ENCODE measurements around the gene IDS. TPM values are rescaled to one million over a fixed set of nuclear protein-coding genes. Genes with fewer than 3 reads are reported as not detected.

The IDS gene
- total RNA-seq, 1 experiment from 2014 or later = 13.3 TPM

DNA sequence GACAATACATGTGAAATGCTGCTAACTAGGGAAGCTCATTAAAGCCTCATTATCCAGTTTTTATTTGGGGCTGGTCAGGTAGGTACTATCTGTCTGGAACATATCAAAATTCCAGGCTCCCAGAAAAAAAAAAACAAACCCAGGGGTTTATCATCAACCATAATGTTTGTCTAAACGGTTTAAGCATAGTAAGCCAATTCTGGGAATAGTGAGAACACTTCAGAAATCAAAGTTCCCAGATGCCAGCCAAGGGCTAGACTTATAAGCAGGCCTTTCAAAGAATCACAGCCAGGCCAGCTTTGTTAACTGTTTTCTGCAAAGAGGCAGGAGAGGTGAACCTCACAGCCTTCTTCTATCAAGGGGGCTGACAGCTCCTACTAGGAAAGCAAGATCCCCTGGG, 8.1 kb downstream of the IDS start:
- ATAC-seq (no peak), DNase-seq (ENCODE audit: low spot score) (no peak)
- ChIA-PET POLR2A (no interaction called here), CTCF (interaction anchor here (1.3 kb wide), 1 partner anchor 15 kb away, joined by 3 read pairs; no protein-coding TSS in a partner anchor)
- peaks cover 7% of the 10 kb centered on the region for H3K36me3 Mint-ChIP-seq
- H3K4me1 Mint-ChIP-seq = no peaks in the 10 kb centered on the region
- TF ChIP-seq ZNF232 (CRISPR knock-in tag; IDR thresholded peaks at IDR 0.05) = no peak
- TF ChIP-seq, protein P1, sequence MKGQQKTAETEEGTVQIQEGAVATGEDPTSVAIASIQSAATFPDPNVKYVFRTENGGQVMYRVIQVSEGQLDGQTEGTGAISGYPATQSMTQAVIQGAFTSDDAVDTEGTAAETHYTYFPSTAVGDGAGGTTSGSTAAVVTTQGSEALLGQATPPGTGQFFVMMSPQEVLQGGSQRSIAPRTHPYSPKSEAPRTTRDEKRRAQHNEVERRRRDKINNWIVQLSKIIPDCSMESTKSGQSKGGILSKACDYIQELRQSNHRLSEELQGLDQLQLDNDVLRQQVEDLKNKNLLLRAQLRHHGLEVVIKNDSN (CRISPR knock-in tag; IDR thresholded peaks at IDR 0.05) = no peak
- TF ChIP-seq, protein P2, sequence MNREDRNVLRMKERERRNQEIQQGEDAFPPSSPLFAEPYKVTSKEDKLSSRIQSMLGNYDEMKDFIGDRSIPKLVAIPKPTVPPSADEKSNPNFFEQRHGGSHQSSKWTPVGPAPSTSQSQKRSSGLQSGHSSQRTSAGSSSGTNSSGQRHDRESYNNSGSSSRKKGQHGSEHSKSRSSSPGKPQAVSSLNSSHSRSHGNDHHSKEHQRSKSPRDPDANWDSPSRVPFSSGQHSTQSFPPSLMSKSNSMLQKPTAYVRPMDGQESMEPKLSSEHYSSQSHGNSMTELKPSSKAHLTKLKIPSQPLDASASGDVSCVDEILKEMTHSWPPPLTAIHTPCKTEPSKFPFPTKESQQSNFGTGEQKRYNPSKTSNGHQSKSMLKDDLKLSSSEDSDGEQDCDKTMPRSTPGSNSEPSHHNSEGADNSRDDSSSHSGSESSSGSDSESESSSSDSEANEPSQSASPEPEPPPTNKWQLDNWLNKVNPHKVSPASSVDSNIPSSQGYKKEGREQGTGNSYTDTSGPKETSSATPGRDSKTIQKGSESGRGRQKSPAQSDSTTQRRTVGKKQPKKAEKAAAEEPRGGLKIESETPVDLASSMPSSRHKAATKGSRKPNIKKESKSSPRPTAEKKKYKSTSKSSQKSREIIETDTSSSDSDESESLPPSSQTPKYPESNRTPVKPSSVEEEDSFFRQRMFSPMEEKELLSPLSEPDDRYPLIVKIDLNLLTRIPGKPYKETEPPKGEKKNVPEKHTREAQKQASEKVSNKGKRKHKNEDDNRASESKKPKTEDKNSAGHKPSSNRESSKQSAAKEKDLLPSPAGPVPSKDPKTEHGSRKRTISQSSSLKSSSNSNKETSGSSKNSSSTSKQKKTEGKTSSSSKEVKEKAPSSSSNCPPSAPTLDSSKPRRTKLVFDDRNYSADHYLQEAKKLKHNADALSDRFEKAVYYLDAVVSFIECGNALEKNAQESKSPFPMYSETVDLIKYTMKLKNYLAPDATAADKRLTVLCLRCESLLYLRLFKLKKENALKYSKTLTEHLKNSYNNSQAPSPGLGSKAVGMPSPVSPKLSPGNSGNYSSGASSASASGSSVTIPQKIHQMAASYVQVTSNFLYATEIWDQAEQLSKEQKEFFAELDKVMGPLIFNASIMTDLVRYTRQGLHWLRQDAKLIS (CRISPR knock-in tag; IDR thresholded peaks at IDR 0.05; ENCODE audit: borderline replicate concordance) = no peak
- TF ChIP-seq, protein P3, sequence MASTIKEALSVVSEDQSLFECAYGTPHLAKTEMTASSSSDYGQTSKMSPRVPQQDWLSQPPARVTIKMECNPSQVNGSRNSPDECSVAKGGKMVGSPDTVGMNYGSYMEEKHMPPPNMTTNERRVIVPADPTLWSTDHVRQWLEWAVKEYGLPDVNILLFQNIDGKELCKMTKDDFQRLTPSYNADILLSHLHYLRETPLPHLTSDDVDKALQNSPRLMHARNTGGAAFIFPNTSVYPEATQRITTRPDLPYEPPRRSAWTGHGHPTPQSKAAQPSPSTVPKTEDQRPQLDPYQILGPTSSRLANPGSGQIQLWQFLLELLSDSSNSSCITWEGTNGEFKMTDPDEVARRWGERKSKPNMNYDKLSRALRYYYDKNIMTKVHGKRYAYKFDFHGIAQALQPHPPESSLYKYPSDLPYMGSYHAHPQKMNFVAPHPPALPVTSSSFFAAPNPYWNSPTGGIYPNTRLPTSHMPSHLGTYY (CRISPR knock-in tag; IDR thresholded peaks at IDR 0.05) = no peak
- TF ChIP-seq, protein P4, sequence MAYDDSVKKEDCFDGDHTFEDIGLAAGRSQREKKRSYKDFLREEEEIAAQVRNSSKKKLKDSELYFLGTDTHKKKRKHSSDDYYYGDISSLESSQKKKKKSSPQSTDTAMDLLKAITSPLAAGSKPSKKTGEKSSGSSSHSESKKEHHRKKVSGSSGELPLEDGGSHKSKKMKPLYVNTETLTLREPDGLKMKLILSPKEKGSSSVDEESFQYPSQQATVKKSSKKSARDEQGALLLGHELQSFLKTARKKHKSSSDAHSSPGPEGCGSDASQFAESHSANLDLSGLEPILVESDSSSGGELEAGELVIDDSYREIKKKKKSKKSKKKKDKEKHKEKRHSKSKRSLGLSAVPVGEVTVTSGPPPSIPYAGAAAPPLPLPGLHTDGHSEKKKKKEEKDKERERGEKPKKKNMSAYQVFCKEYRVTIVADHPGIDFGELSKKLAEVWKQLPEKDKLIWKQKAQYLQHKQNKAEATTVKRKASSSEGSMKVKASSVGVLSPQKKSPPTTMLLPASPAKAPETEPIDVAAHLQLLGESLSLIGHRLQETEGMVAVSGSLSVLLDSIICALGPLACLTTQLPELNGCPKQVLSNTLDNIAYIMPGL (CRISPR knock-in tag; IDR thresholded peaks at IDR 0.05) = no peak
- TF ChIP-seq RELA (CRISPR knock-in tag; IDR thresholded peaks at IDR 0.05; ENCODE audit: borderline replicate concordance) = no peak
- no peak for TF ChIP-seq KAT7 (CRISPR knock-in tag; IDR thresholded peaks at IDR 0.05; ENCODE audit: borderline replicate concordance)
- TF ChIP-seq, protein P5, sequence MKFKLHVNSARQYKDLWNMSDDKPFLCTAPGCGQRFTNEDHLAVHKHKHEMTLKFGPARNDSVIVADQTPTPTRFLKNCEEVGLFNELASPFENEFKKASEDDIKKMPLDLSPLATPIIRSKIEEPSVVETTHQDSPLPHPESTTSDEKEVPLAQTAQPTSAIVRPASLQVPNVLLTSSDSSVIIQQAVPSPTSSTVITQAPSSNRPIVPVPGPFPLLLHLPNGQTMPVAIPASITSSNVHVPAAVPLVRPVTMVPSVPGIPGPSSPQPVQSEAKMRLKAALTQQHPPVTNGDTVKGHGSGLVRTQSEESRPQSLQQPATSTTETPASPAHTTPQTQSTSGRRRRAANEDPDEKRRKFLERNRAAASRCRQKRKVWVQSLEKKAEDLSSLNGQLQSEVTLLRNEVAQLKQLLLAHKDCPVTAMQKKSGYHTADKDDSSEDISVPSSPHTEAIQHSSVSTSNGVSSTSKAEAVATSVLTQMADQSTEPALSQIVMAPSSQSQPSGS (CRISPR knock-in tag; IDR thresholded peaks at IDR 0.05; ENCODE audit: borderline replicate concordance, low read depth) = no peak
- no peaks in the 10 kb centered on the region for H3K27me3 Mint-ChIP-seq (ENCODE audit: low read depth)
- no peak overlapping the region for H3K4me3 Mint-ChIP-seq
- H3K27ac Mint-ChIP-seq = no peak overlapping the region
- no peaks in the 10 kb centered on the region for H3K9me3 Mint-ChIP-seq

DNA sequence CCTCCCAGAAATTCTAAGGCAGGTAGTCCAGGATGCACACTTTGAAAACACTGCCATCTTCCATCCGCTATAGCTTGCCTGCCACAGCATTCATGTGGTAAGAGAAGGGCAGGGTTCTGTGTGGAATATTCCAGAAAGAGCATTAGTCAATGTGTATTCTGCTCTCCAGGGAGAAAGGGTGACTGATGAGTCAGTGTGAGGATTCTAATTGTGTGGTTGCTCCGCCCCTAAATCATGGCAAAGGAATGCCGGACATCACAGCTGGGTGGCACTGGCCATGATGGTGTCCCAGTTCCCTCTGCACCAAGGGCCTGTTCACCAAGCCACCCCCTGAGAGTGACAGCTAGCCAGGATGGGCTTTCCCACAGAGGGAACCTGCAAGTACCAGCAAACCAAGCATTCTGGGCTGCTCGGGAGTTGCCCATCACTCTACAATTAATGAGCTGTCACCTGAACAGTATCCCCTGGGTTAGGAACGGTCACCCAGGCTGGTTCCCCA, 9.5 kb downstream of the IDS start:
- ATAC-seq (no peak), DNase-seq (ENCODE audit: low spot score) (no peak)
- no peaks in the 10 kb centered on the region for H3K4me1 Mint-ChIP-seq
- CTCF ChIA-PET = interaction anchor here (0.8 to 1.3 kb wide), 2 partner anchors 9 to 17 kb away, joined by 3 read pairs; partner anchors contain the start of gene IDS
- H3K9me3 Mint-ChIP-seq = no peaks in the 10 kb centered on the region
- POLR2A ChIA-PET = no interaction called here
- peaks cover 11% of the 10 kb centered on the region for H3K36me3 Mint-ChIP-seq
- H3K27me3 Mint-ChIP-seq (ENCODE audit: low read depth) = no peaks in the 10 kb centered on the region
- H3K4me3 Mint-ChIP-seq = no peak overlapping the region
- H3K27ac Mint-ChIP-seq = no peak overlapping the region
- TF ChIP-seq, protein P6, sequence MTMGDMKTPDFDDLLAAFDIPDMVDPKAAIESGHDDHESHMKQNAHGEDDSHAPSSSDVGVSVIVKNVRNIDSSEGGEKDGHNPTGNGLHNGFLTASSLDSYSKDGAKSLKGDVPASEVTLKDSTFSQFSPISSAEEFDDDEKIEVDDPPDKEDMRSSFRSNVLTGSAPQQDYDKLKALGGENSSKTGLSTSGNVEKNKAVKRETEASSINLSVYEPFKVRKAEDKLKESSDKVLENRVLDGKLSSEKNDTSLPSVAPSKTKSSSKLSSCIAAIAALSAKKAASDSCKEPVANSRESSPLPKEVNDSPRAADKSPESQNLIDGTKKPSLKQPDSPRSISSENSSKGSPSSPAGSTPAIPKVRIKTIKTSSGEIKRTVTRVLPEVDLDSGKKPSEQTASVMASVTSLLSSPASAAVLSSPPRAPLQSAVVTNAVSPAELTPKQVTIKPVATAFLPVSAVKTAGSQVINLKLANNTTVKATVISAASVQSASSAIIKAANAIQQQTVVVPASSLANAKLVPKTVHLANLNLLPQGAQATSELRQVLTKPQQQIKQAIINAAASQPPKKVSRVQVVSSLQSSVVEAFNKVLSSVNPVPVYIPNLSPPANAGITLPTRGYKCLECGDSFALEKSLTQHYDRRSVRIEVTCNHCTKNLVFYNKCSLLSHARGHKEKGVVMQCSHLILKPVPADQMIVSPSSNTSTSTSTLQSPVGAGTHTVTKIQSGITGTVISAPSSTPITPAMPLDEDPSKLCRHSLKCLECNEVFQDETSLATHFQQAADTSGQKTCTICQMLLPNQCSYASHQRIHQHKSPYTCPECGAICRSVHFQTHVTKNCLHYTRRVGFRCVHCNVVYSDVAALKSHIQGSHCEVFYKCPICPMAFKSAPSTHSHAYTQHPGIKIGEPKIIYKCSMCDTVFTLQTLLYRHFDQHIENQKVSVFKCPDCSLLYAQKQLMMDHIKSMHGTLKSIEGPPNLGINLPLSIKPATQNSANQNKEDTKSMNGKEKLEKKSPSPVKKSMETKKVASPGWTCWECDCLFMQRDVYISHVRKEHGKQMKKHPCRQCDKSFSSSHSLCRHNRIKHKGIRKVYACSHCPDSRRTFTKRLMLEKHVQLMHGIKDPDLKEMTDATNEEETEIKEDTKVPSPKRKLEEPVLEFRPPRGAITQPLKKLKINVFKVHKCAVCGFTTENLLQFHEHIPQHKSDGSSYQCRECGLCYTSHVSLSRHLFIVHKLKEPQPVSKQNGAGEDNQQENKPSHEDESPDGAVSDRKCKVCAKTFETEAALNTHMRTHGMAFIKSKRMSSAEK (CRISPR knock-in tag; IDR thresholded peaks at IDR 0.05; ENCODE audit: borderline replicate concordance) = no peak
- TF ChIP-seq, protein P7, sequence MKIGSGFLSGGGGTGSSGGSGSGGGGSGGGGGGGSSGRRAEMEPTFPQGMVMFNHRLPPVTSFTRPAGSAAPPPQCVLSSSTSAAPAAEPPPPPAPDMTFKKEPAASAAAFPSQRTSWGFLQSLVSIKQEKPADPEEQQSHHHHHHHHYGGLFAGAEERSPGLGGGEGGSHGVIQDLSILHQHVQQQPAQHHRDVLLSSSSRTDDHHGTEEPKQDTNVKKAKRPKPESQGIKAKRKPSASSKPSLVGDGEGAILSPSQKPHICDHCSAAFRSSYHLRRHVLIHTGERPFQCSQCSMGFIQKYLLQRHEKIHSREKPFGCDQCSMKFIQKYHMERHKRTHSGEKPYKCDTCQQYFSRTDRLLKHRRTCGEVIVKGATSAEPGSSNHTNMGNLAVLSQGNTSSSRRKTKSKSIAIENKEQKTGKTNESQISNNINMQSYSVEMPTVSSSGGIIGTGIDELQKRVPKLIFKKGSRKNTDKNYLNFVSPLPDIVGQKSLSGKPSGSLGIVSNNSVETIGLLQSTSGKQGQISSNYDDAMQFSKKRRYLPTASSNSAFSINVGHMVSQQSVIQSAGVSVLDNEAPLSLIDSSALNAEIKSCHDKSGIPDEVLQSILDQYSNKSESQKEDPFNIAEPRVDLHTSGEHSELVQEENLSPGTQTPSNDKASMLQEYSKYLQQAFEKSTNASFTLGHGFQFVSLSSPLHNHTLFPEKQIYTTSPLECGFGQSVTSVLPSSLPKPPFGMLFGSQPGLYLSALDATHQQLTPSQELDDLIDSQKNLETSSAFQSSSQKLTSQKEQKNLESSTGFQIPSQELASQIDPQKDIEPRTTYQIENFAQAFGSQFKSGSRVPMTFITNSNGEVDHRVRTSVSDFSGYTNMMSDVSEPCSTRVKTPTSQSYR (CRISPR knock-in tag; IDR thresholded peaks at IDR 0.05) = no peak
- TF ChIP-seq ZNF396 (CRISPR knock-in tag; IDR thresholded peaks at IDR 0.05; ENCODE audit: borderline replicate concordance) (no peak), TEAD1 (CRISPR knock-in tag; IDR thresholded peaks at IDR 0.05) (no peak), HMGA2 (CRISPR knock-in tag; IDR thresholded peaks at IDR 0.05) (no peak)
- TF ChIP-seq, protein P5 (CRISPR knock-in tag; IDR thresholded peaks at IDR 0.05; ENCODE audit: borderline replicate concordance, low read depth) = no peak
- TF ChIP-seq, protein P8, sequence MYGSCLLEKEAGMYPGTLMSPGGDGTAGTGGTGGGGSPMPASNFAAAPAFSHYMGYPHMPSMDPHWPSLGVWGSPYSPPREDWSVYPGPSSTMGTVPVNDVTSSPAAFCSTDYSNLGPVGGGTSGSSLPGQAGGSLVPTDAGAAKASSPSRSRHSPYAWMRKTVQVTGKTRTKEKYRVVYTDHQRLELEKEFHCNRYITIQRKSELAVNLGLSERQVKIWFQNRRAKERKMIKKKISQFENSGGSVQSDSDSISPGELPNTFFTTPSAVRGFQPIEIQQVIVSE (CRISPR knock-in tag; IDR thresholded peaks at IDR 0.05; ENCODE audit: borderline replicate concordance) = no peak
